WERI-Rb-1 (cell line): ENCODE results near the gene BLNK.
"Not testable (repeated sequence)": the region's sequence is repeated elsewhere in the genome, so short reads cannot be mapped to it uniquely, and the experiment has no call there.

Experiments used
- DNase-seq: peaks from one replicate; pipeline ENCODE4 v3.0.0-alpha.2; 2020
- H3K27ac ChIP-seq: fragments of 250-450 bp; sonication (Bioruptor Pico); 2 replicates; pipeline ENCODE4 v1.5.1; 2020; ENCODE audit warnings: mild to moderate bottlenecking, moderate library complexity
- H3K27me3 ChIP-seq: fragments of 250-450 bp; sonication (Bioruptor Pico); 2 replicates; pipeline ENCODE4 v1.5.1; 2021; ENCODE audit warnings: mild to moderate bottlenecking, low read depth, moderate library complexity; ENCODE audit not compliant: insufficient read depth, severe bottlenecking
- H3K36me3 ChIP-seq: fragments of 250-450 bp; sonication (Bioruptor Pico); 2 replicates; pipeline ENCODE4 v1.5.1; 2020; ENCODE audit warnings: mild to moderate bottlenecking, moderate library complexity
- H3K4me3 ChIP-seq: 2 replicates; pipeline ENCODE4 v1.5.1; 2011; ENCODE audit warnings: low read depth, mild to moderate bottlenecking, control low read depth, low read length
- H3K9me3 ChIP-seq: fragments of 250-450 bp; sonication (Bioruptor Pico); 2 replicates; pipeline ENCODE4 v1.5.1; 2021; ENCODE audit warnings: mild to moderate bottlenecking, moderate library complexity; ENCODE audit not compliant: severe bottlenecking
- TF ChIP-seq, protein P1 (sequence below): IDR thresholded peaks from 2 replicates; pipeline ENCODE4 v1.5.1; 2011; ENCODE audit warnings: low read depth, mild to moderate bottlenecking, control low read depth, inconsistent platforms, low read length

BLNK gene

GRCh38 chr10:96205580-96205979 lies 65.8 kb downstream of the BLNK start:
- H3K36me3 ChIP-seq, result no peaks in the 10 kb centered on the region
- TF ChIP-seq, protein P1, sequence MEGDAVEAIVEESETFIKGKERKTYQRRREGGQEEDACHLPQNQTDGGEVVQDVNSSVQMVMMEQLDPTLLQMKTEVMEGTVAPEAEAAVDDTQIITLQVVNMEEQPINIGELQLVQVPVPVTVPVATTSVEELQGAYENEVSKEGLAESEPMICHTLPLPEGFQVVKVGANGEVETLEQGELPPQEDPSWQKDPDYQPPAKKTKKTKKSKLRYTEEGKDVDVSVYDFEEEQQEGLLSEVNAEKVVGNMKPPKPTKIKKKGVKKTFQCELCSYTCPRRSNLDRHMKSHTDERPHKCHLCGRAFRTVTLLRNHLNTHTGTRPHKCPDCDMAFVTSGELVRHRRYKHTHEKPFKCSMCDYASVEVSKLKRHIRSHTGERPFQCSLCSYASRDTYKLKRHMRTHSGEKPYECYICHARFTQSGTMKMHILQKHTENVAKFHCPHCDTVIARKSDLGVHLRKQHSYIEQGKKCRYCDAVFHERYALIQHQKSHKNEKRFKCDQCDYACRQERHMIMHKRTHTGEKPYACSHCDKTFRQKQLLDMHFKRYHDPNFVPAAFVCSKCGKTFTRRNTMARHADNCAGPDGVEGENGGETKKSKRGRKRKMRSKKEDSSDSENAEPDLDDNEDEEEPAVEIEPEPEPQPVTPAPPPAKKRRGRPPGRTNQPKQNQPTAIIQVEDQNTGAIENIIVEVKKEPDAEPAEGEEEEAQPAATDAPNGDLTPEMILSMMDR, result no peak
- H3K27ac ChIP-seq, result no peak overlapping the region
- no peak for DNase-seq
- no peak overlapping the region for H3K4me3 ChIP-seq
- no peaks in the 10 kb centered on the region for H3K27me3 ChIP-seq
- no peaks in the 10 kb centered on the region for H3K9me3 ChIP-seq

DNA sequence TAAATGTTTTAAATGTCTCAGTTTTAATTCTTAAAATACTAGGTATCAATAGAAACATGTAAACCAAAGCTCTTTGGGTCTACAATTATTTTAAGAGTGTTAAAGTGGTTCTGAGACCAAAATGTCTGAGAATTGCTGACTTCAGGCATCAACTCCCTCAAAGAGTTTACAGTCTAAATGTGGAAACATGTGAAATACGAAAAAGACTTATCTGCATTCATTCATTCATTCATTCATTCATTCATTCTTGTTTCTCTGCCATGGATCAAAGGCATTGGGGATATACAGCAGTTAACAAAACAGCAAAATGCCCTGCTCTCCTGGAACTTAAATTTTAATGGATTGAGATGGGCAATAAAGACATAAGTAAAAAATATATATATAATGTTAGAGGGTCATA lies 69.8 kb downstream of the BLNK start:
- H3K9me3 ChIP-seq, result no peaks in the 10 kb centered on the region
- no peaks in the 10 kb centered on the region for H3K27me3 ChIP-seq
- no peaks in the 10 kb centered on the region for H3K36me3 ChIP-seq
- no peak overlapping the region for H3K27ac ChIP-seq
- H3K4me3 ChIP-seq, result no peak overlapping the region
- TF ChIP-seq, protein P1, result no peak
- no peak for DNase-seq

DNA sequence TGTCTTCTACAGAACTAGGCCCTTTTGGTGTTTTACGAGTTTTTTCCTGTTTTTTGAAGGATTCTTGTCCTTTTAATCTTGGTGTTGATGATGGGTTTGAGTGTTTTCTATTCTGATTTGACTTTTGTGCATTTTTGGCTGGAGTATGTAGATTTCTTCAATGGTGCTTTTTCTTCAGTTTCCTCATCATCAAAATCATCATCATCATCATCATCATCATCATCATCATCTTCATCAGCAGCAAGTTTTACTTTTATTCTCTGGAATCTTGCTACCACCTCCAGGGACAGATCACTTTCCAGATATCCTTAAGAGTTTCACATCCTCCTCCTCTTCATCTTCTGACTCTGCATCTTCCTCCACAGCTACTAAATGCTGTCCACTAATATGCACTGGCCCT lies 81.9 kb downstream of the BLNK start:
- H3K4me3 ChIP-seq, H3K9me3 ChIP-seq, H3K27ac ChIP-seq, H3K27me3 ChIP-seq, DNase-seq, H3K36me3 ChIP-seq: not testable (repeated sequence)

GRCh38 chr10:96188916-96189315 lies 82.5 kb downstream of the BLNK start:
- no peak overlapping the region for H3K27ac ChIP-seq
- no peaks in the 10 kb centered on the region for H3K36me3 ChIP-seq
- no peak overlapping the region for H3K4me3 ChIP-seq
- no peak for DNase-seq
- no peaks in the 10 kb centered on the region for H3K9me3 ChIP-seq
- no peaks in the 10 kb centered on the region for H3K27me3 ChIP-seq
- TF ChIP-seq, protein P1, result no peak

GRCh38 chr10:96188421-96188820 lies 82.9 kb downstream of the BLNK start:
- Histone ChIP-seq H3K4me3 (no peak overlapping the region), H3K27ac (no peak overlapping the region), H3K9me3 (no peaks in the 10 kb centered on the region), H3K27me3 (no peaks in the 10 kb centered on the region), H3K36me3 (no peaks in the 10 kb centered on the region)
- TF ChIP-seq, protein P1, result no peak
- no peak for DNase-seq

DNA sequence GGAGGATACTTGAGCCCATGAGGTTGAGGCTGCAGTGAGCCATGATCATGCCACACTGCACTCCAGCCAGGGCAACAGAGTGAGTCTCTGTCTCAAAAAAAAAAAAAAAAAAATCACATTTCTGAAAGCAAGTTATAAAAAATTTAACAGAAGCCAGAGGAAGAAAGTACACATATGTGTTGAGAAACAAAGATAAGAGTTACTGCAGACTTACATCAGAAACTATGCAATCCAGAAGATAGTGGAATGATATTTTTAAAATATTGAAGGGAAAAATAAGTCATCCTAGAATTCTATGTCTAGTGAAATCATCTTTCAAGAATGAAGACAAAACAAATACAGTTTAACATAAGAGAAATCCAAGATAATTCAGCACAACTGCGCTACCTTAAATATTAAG lies 94.4 kb downstream of the BLNK start:
- H3K9me3 ChIP-seq, result peaks cover 12% of the 10 kb centered on the region
- no peak overlapping the region for H3K27ac ChIP-seq
- no peak overlapping the region for H3K4me3 ChIP-seq
- no peaks in the 10 kb centered on the region for H3K27me3 ChIP-seq
- H3K36me3 ChIP-seq, result no peaks in the 10 kb centered on the region
- DNase-seq, result no peak
- TF ChIP-seq, protein P1, result no peak
